HEK293T (cell line): ENCODE data around the gene IGDCC3.

Source experiments
- BHLHE40 ChIP-seq: fragments of 450-650 bp; IDR thresholded peaks from 2 replicates; pipeline ENCODE4 v1.6.1; 2016; ENCODE audit warnings: mild to moderate bottlenecking, moderate library complexity, borderline replicate concordance
- ELF4 ChIP-seq: fragments of 450-650 bp; IDR thresholded peaks from 2 replicates; pipeline ENCODE4 v1.6.1; 2017; ENCODE audit warnings: antibody characterized with exemption
- FOXM1 ChIP-seq: fragments of 450-650 bp; IDR thresholded peaks from 2 replicates; pipeline ENCODE4 v1.6.1; 2017; ENCODE audit warnings: mild to moderate bottlenecking, borderline replicate concordance
- LEF1 ChIP-seq: fragments of 450-650 bp; IDR thresholded peaks from 2 replicates; pipeline ENCODE4 v1.6.1; 2017; ENCODE audit warnings: mild to moderate bottlenecking, borderline replicate concordance
- SP1 ChIP-seq: fragments of 450-650 bp; IDR thresholded peaks from 2 replicates; pipeline ENCODE4 v1.6.1; 2017
- ZNF384 ChIP-seq: fragments of 450-650 bp; IDR thresholded peaks from 2 replicates; pipeline ENCODE4 v1.6.1; 2016

DNA sequence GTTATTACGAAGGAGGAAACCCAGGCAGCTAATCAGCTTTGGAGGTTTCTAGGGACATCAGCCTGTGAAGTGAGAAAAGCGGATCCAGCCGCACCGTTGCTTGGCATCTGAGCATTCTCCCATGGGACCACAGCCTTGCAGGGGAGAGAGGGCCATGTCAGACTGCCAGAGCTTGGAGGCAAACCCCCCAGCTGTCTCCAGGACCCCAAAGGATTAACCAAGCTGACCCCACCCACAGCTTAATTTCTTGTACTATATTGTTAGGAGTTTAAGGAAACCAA is 5.1 kb downstream of the IGDCC3 start:
- no peak for TF ChIP-seq BHLHE40
- TF ChIP-seq LEF1, result no peak
- TF ChIP-seq ZNF384, result no peak
- TF ChIP-seq FOXM1, result no peak
- TF ChIP-seq SP1, result no peak
- TF ChIP-seq ELF4, result no peak
